ENCODE results near the gene CEMIP.
"Not testable (repeated sequence)": the region's sequence is repeated elsewhere in the genome, so short reads cannot be mapped to it uniquely, and the experiment has no call there.

Gene CEMIP

GRCh38 chr15:80755885-80756284, 23.3 kb upstream of the CEMIP start:
- no peak for DNase-seq (ENCODE audit: low read depth)
- H3K4me3 ChIP-seq (ENCODE audit: low read depth, low read length), result no peak overlapping the region
- no peak for TF ChIP-seq CTCF (IDR thresholded peaks at IDR 0.05; ENCODE audit: control insufficient read depth, extremely low read depth, insufficient read depth)

- DNase-seq (ENCODE audit: low read depth), result no peak
- TF ChIP-seq CTCF (IDR thresholded peaks at IDR 0.05; ENCODE audit: control insufficient read depth, extremely low read depth, insufficient read depth), result peak; percentile 12; the same call in 1 of the 2 replicates
- H3K4me3 ChIP-seq (ENCODE audit: low read depth, low read length), result no peak overlapping the region
These were observed 20.9 kb upstream of the CEMIP start for GRCh38 chr15:80758130-80758745.

GRCh38 chr15:80760960-80761359, 18.2 kb upstream of the CEMIP start:
- no peak for DNase-seq (ENCODE audit: low read depth)

DNA sequence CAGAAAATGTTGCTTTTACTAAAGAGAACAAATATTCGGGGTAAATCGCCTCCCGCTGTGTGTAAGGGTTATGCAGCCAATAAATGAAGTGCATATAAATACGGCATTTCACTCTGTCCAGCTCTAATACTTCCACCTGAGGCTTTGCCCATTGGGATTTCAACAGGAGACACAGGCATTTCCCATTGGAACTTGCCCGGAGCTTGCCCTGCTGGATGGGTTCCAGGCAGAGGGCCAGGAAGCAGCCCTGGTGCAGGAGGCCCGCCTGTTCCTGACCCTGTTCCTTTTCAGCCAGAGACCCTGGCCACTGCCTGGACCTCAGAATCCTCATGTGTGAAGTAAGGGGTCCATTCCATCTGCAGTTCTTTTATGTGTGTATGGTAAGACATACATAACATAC, 17.4 kb upstream of the CEMIP start:
- H3K4me3 ChIP-seq (ENCODE audit: low read depth, low read length), result no peak overlapping the region
- no peak for TF ChIP-seq CTCF (IDR thresholded peaks at IDR 0.05; ENCODE audit: control insufficient read depth, extremely low read depth, insufficient read depth)
- DNase-seq (ENCODE audit: low read depth), result no peak

More at GRCh38 chr15:80760960-80761359, 18.2 kb upstream of the CEMIP start:
- TF ChIP-seq CTCF (IDR thresholded peaks at IDR 0.05; ENCODE audit: control insufficient read depth, extremely low read depth, insufficient read depth), result no peak
- H3K4me3 ChIP-seq (ENCODE audit: low read depth, low read length), result no peak overlapping the region

DNA sequence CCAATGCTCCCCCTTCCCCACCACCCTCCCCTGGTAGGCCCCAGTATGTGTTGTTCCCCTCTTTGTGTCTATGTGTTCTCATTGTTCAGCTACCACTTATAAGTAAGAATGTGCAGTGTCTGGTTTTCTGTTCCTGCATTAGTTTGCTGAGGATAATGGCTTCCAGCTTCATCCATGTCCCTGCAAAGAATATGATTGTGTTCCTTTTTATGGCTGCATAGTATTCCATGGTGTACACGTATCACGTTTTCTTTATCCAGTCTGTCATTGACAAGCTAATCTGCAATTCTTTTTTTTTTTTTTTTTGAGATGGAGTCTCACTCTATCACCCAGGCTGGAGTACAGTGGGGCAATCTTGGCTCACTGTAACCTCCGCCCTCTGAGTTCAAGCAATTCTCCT, 15.9 kb upstream of the CEMIP start:
- not testable (repeated sequence) for DNase-seq (ENCODE audit: low read depth)

GRCh38 chr15:80764535-80764934, 14.6 kb upstream of the CEMIP start:
- TF ChIP-seq CTCF (IDR thresholded peaks at IDR 0.05; ENCODE audit: control insufficient read depth, extremely low read depth, insufficient read depth), result no peak
- no peak for DNase-seq (ENCODE audit: low read depth)
- H3K4me3 ChIP-seq (ENCODE audit: low read depth, low read length), result no peak overlapping the region

More for the DNA sequence above, 15.9 kb upstream of the CEMIP start:
- not testable (repeated sequence) for H3K4me3 ChIP-seq (ENCODE audit: low read depth, low read length)

GRCh38 chr15:80766275-80766674, 12.9 kb upstream of the CEMIP start:
- DNase-seq (ENCODE audit: low read depth), result no peak
- no peak overlapping the region for H3K4me3 ChIP-seq (ENCODE audit: low read depth, low read length)
- TF ChIP-seq CTCF (IDR thresholded peaks at IDR 0.05; ENCODE audit: control insufficient read depth, extremely low read depth, insufficient read depth), result no peak

Data from LNCaP clone FGC (cell line).